HepG2 (cell line): ENCODE results near the gene TBC1D22A. TPM values are rescaled to one million over a fixed set of nuclear protein-coding genes. Genes with fewer than 3 reads are reported as not detected.

Source experiments
- ATAC-seq: fragments of 200-7000 bp; cut with Tn5 transposase; 3 replicates; pipeline ENCODE4 v1.9.1; 2020; ENCODE audit warnings: mild to moderate bottlenecking, moderate library complexity
- BruUV-seq: library from RNA; stranded (reverse); fragments of 400-500 nt; replicated peaks from 2 replicates; lab custom pipeline; 2021; lab: Mats Ljungman, UMichigan
- CTCF ChIA-PET: fragments of 300-600 bp; formaldehyde crosslinking; extraction: SDS; loops from one replicate; lab custom pipeline; 2021; ENCODE audit warnings: low total read pairs, inconsistent platforms, low intra/inter-chr PET ratio; lab: Yijun Ruan, JAX
- POLR2A ChIA-PET: fragments of 350-600 bp; sonication (Branson Sonifier 250); formaldehyde crosslinking; loops from one replicate; lab custom pipeline; 2020; ENCODE audit warnings: antibody characterized with exemption, inconsistent platforms; lab: Yijun Ruan, JAX
- DNase-seq: peaks from one replicate; pipeline ENCODE4 v3.0.0-alpha.2; 2015; ENCODE audit warnings: low spot score
- FAIRE-seq: peaks from 3 replicates; lab custom pipeline; 2011; peaks lifted over from hg19 to GRCh38; lab: Jason Lieb, UNC
- H2AFZ ChIP-seq: one replicate; pipeline ENCODE4 v1.6.1; 2011; ENCODE audit warnings: low read length, inconsistent platforms
- H3K27ac ChIP-seq: fragments of 300-600 bp; 3 replicates; pipeline ENCODE4 v1.8.0; 2011; ENCODE audit warnings: mixed run types, mild to moderate bottlenecking, mixed read lengths, low read length, inconsistent platforms; ENCODE audit not compliant: insufficient read depth; ENCODE audit errors: extremely low read length
- H3K27me3 ChIP-seq, 2 experiments: fragments of 200-600 bp in 1 of 2; 2 replicates in 1 of 2; 3 replicates in 1 of 2; pipeline versions ENCODE4 v1.6.0 to v1.8.0; 2011; ENCODE audit warnings: low read length in 2 of 2, mild to moderate bottlenecking in 2 of 2, moderate library complexity in 2 of 2, inconsistent platforms in 1 of 2; ENCODE audit not compliant: insufficient read depth in 2 of 2, control insufficient read depth in 1 of 2
- H3K36me3 ChIP-seq, 2 experiments: fragments of 200-600 bp in 1 of 2; replicated peaks in 1 of 2; 2 replicates in 1 of 2; 3 replicates in 1 of 2; pipeline versions ENCODE4 v1.5.1 to v1.8.0; 2011; ENCODE audit warnings: low read length in 2 of 2, inconsistent platforms in 1 of 2; ENCODE audit not compliant: insufficient read depth in 2 of 2, control insufficient read depth in 1 of 2
- H3K4me1 ChIP-seq: 2 replicates; pipeline ENCODE4 v1.5.1; 2012; ENCODE audit warnings: low read length, inconsistent platforms; ENCODE audit not compliant: insufficient read depth
- H3K4me2 ChIP-seq: 2 replicates; pipeline ENCODE4 v1.6.0; 2011; ENCODE audit warnings: low read depth, low read length, inconsistent platforms
- H3K4me3 ChIP-seq, 3 experiments: fragments of 200-600 bp in 1 of 3; sonication (generic), shearing (Covaris generic) in 1 of 3; replicated peaks in 1 of 3; 2 replicates each; pipeline ENCODE4 v1.5.1; 2011 to 2016; ENCODE audit warnings: low read length in 3 of 3, inconsistent platforms in 2 of 3, low read depth in 2 of 3, mild to moderate bottlenecking in 2 of 3, control low read depth in 1 of 3, mixed read lengths in 1 of 3; ENCODE audit not compliant: insufficient read depth in 1 of 3
- H3K79me2 ChIP-seq: one replicate; pipeline ENCODE4 v1.6.1; 2011; ENCODE audit warnings: low read length, inconsistent platforms; ENCODE audit not compliant: insufficient read depth
- H3K9ac ChIP-seq: 2 replicates; pipeline ENCODE4 v1.6.0; 2011; ENCODE audit warnings: mild to moderate bottlenecking, low read depth, low read length, inconsistent platforms; ENCODE audit not compliant: insufficient read depth
- H3K9me3 ChIP-seq: 2 replicates; pipeline ENCODE4 v1.5.1; 2012; ENCODE audit warnings: mild to moderate bottlenecking, low read length
- H4K20me1 ChIP-seq: 2 replicates; pipeline ENCODE4 v1.6.0; 2011; ENCODE audit warnings: inconsistent platforms, mild to moderate bottlenecking, low read length, moderate library complexity; ENCODE audit not compliant: insufficient read depth
- ATF5 ChIP-seq: sonication (generic); formaldehyde crosslinking; IDR thresholded peaks from 2 replicates; pipeline ENCODE4 v1.4.0; 2020; ENCODE audit warnings: mild to moderate bottlenecking, low read depth, missing genetic modification reagents
- CREM ChIP-seq, 2 experiments: sonication (generic) in 1 of 2; formaldehyde crosslinking in 1 of 2; IDR thresholded peaks; 2 replicates each; pipeline versions ENCODE4 v1.4.0 to v1.6.1; 2016 to 2020; ENCODE audit warnings: antibody characterized with exemption in 1 of 2, mild to moderate bottlenecking in 1 of 2, missing genetic modification reagents in 1 of 2
- MIER2 ChIP-seq: IDR thresholded peaks from 2 replicates; pipeline ENCODE4 v1.6.1; 2016; ENCODE audit warnings: missing biosample characterization, missing genetic modification reagents
- NCOR1 ChIP-seq: fragments of 200-600 bp; sonication (generic); IDR thresholded peaks from 2 replicates; pipeline ENCODE4 v1.7.0; 2017; ENCODE audit warnings: antibody characterized with exemption, low read length, borderline replicate concordance
- NR3C1 ChIP-seq: sonication (generic); formaldehyde crosslinking; IDR thresholded peaks from 2 replicates; pipeline ENCODE4 v1.4.0; 2020; ENCODE audit warnings: missing genetic modification reagents
- RELA ChIP-seq: sonication (generic); formaldehyde crosslinking; IDR thresholded peaks from 2 replicates; pipeline ENCODE4 v1.4.0; 2020; ENCODE audit warnings: missing genetic modification reagents
- TBX2 ChIP-seq: sonication (generic); formaldehyde crosslinking; IDR thresholded peaks from 2 replicates; pipeline ENCODE4 v1.5.0; 2020; ENCODE audit warnings: missing genetic modification reagents, mild to moderate bottlenecking, borderline replicate concordance
- ZNF280D ChIP-seq: sonication (generic); formaldehyde crosslinking; IDR thresholded peaks from 2 replicates; pipeline ENCODE4 v1.5.1; 2020; ENCODE audit warnings: mild to moderate bottlenecking, missing genetic modification reagents
- ZNF510 ChIP-seq: sonication (generic); formaldehyde crosslinking; IDR thresholded peaks from 2 replicates; pipeline ENCODE4 v1.4.0; 2020; ENCODE audit warnings: low read depth, mild to moderate bottlenecking, missing genetic modification reagents
- ZNF576 ChIP-seq: sonication (generic); formaldehyde crosslinking; IDR thresholded peaks from 2 replicates; pipeline ENCODE4 v1.4.0; 2020; ENCODE audit warnings: mild to moderate bottlenecking, missing genetic modification reagents
- ZNF800 ChIP-seq: sonication (generic); formaldehyde crosslinking; IDR thresholded peaks from 2 replicates; pipeline ENCODE4 v1.4.0; 2020; ENCODE audit warnings: missing genetic modification reagents
- WGBS: methylation state at CpG from one replicate; pipeline ENCODE4 v1.1.6; 2017; ENCODE audit warnings: low lambda C conversion rate; 5-methylcytosine and 5-hydroxymethylcytosine counted together
- in situ Hi-C: cut with HindIII; loops from 2 replicates; pipeline ENCODE4 v1.10.0; 2017; ENCODE audit warnings: low pct_unique_long_range_greater_than_20kb; ENCODE audit not compliant: extremely low pct_ligation_motif_present
- intact Hi-C: fragments of 100-400 bp; cut with micrococcal nuclease; formaldehyde crosslinking; loops from one replicate; pipeline ENCODE4 v1.10.0; 2022; ENCODE audit not compliant: unreplicated experiment
- polyA plus RNA-seq, 8 experiments: library from polyadenylated mRNA; depleted of rRNA in 3 of 8; stranded (reverse) in 7 of 8; unstranded in 1 of 8; fragments of >200 nt; fragmentation: Illumina TruSeq in 4 of 8; extraction: Trizol in 4 of 8; gene quantifications; 2 replicates each; pipeline versions ENCODE4 v1.2.1 to v1.2.3, GENCODE V29; 2011 to 2016; ENCODE audit warnings: low read depth in 4 of 8, missing spikeins in 1 of 8, mixed read lengths in 1 of 8; ENCODE audit not compliant: insufficient read depth in 1 of 8
- total RNA-seq, 5 experiments: library from RNA; depleted of rRNA; stranded (reverse); fragments of >200 nt; fragmentation: Illumina TruSeq; extraction: Trizol; gene quantifications; 2 replicates each; pipeline ENCODE4 v1.2.3, GENCODE V29; 2016; ENCODE audit warnings: low read depth in 1 of 5

TBC1D22A gene
- total and polyA plus RNA-seq, 2 of the 13 experiments (the other 11 are each of a cell fraction or from before 2014, with no cell fraction given): 17.3 to 18.0 TPM

GRCh38 chr22:47157093-47157420 lies 394.6 kb downstream of the TBC1D22A start:
- WGBS: 86% methylated on average over 10 of the region's 15 CpGs
- peaks cover 4% of the 10 kb centered on the region; the same call in 1 of the 2 replicates for H4K20me1 ChIP-seq
- intact Hi-C loops (no loop called here), in situ Hi-C loops (no loop called here)
- BruUV-seq: no TSS peak
- DNase-seq: no peak
- H3K9ac ChIP-seq: no peak overlapping the region
- CTCF ChIA-PET: no interaction called here
- H2AFZ ChIP-seq: no peak overlapping the region
- no peaks in the 10 kb centered on the region for H3K4me1 ChIP-seq
- H3K9me3 ChIP-seq: no peaks in the 10 kb centered on the region
- FAIRE-seq: no peak
- H3K27me3 ChIP-seq: no peaks in the 10 kb centered on the region
- no peak for ATAC-seq
- H3K79me2 ChIP-seq: no peaks in the 10 kb centered on the region
- H3K4me3 ChIP-seq: no peak overlapping the region
- H3K4me2 ChIP-seq: no peak overlapping the region
- TF ChIP-seq CREM (IDR thresholded peaks at IDR 0.05): no peak
- no peak for TF ChIP-seq CREM (CRISPR knock-in tag; IDR thresholded peaks at IDR 0.05)
- TF ChIP-seq RELA: no peak
- no peak for TF ChIP-seq ZNF576
- no peak for TF ChIP-seq ZNF280D (CRISPR knock-in tag)
- TF ChIP-seq ZNF510 (CRISPR knock-in tag): no peak
- no peak for TF ChIP-seq TBX2 (CRISPR knock-in tag)
- no peak for TF ChIP-seq NCOR1
- no peak for TF ChIP-seq ZNF800 (CRISPR knock-in tag)
- TF ChIP-seq ATF5 (CRISPR knock-in tag): no peak
- no peak for TF ChIP-seq NR3C1 (CRISPR knock-in tag)
- no peak for TF ChIP-seq MIER2 (CRISPR knock-in tag)
- peaks cover 3 to 9% of the 10 kb centered on the region in 2 experiments; a peak in 4 of 5 replicates for H3K36me3 ChIP-seq
- POLR2A ChIA-PET: no interaction called here
- no peak overlapping the region for H3K27ac ChIP-seq
